K562 (cell line): ENCODE data around the gene FREM3. TPM values are rescaled to one million over a fixed set of nuclear protein-coding genes. Genes with fewer than 3 reads are reported as not detected.

Experiments used
- ATAC-seq: fragments of 200-7000 bp; cut with Tn5 transposase; 3 replicates; pipeline ENCODE4 v1.9.1; 2020; ENCODE audit warnings: moderate library complexity
- BruUV-seq: library from RNA; stranded (reverse); fragments of 400-500 nt; replicated peaks from 2 replicates; lab custom pipeline; 2021; lab: Mats Ljungman, UMichigan
- CTCF ChIA-PET: fragments of 300-600 bp; formaldehyde crosslinking; extraction: SDS; loops from one replicate; lab custom pipeline; 2021; ENCODE audit warnings: low intra/inter-chr PET ratio; lab: Yijun Ruan, JAX
- POLR2A ChIA-PET: fragments of 300-600, 350-650 bp; sonication (Branson Sonifier 250); formaldehyde crosslinking; extraction: SDS; loops from one replicate; lab custom pipeline; 2021; ENCODE audit warnings: antibody characterized with exemption, inconsistent platforms; lab: Yijun Ruan, JAX
- DNase-seq, 4 experiments: peaks; one replicate each; pipeline versions ENCODE4 v3.0.0 to v3.0.0-alpha.2; 2011 to 2018; ENCODE audit warnings: low spot score in 3 of 4, mixed read lengths in 3 of 4; ENCODE audit errors: extremely low read depth in 1 of 4
- FAIRE-seq: peaks from 2 replicates; lab custom pipeline; 2011; peaks lifted over from hg19 to GRCh38; lab: Jason Lieb, UNC
- H2AFZ ChIP-seq: 2 replicates; pipeline ENCODE4 v1.6.0; 2011; ENCODE audit warnings: low read depth, low read length, control low read depth, inconsistent platforms
- H3K27ac ChIP-seq: fragments of 200-600 bp; 3 replicates; pipeline ENCODE4 v1.8.0; 2011; ENCODE audit warnings: low read depth, mild to moderate bottlenecking, control low read depth, inconsistent platforms, low read length, moderate library complexity, mixed read lengths; ENCODE audit errors: extremely low read depth
- H3K27me3 ChIP-seq, 2 experiments: fragments of 300-600 bp in 1 of 2; 2 replicates in 1 of 2; 3 replicates in 1 of 2; pipeline versions ENCODE4 v1.6.0 to v1.8.0; 2011; ENCODE audit warnings: inconsistent platforms in 2 of 2, low read length in 2 of 2, mild to moderate bottlenecking in 1 of 2, mixed read lengths in 1 of 2, moderate library complexity in 1 of 2; ENCODE audit not compliant: control insufficient read depth in 2 of 2, insufficient read depth in 2 of 2
- H3K36me3 ChIP-seq: fragments of 300-600 bp; 3 replicates; pipeline ENCODE4 v1.8.0; 2011; ENCODE audit warnings: mild to moderate bottlenecking, low read length, inconsistent platforms; ENCODE audit not compliant: control insufficient read depth, insufficient read depth
- H3K4me1 ChIP-seq, 2 experiments: fragments of 200-600 bp in 1 of 2; replicated peaks in 1 of 2; 2 replicates in 1 of 2; 3 replicates in 1 of 2; pipeline versions ENCODE4 v1.5.1 to v1.8.0; 2011; ENCODE audit warnings: inconsistent platforms in 2 of 2, low read length in 2 of 2, mild to moderate bottlenecking in 1 of 2, mixed read lengths in 1 of 2, moderate library complexity in 1 of 2; ENCODE audit not compliant: control insufficient read depth in 2 of 2, insufficient read depth in 2 of 2
- H3K4me2 ChIP-seq: 2 replicates; pipeline ENCODE4 v1.6.1; 2011; ENCODE audit warnings: low read length, control low read depth, inconsistent platforms, mixed read lengths; ENCODE audit not compliant: insufficient read depth
- H3K4me3 ChIP-seq: fragments of 200-600 bp; sonication (generic), shearing (Covaris generic); 2 replicates; pipeline ENCODE4 v1.5.1; 2016; ENCODE audit warnings: control low read depth, inconsistent platforms
- H3K79me2 ChIP-seq: fragments of 200-600 bp; 3 replicates; pipeline ENCODE4 v1.8.0; 2011; ENCODE audit warnings: low read length, inconsistent platforms; ENCODE audit not compliant: control insufficient read depth, insufficient read depth
- H3K9ac ChIP-seq, 2 experiments: 2 replicates each; pipeline versions ENCODE4 v1.6.0 to v1.6.1; 2011; ENCODE audit warnings: low read depth in 2 of 2, low read length in 2 of 2, control low read depth in 1 of 2, inconsistent platforms in 1 of 2, mild to moderate bottlenecking in 1 of 2, mixed read lengths in 1 of 2; ENCODE audit not compliant: insufficient read depth in 1 of 2
- H3K9me1 ChIP-seq: one replicate; pipeline ENCODE4 v1.6.0; 2011; ENCODE audit warnings: inconsistent platforms, mild to moderate bottlenecking, low read length, moderate library complexity; ENCODE audit not compliant: control insufficient read depth, insufficient read depth
- H3K9me3 ChIP-seq: replicated peaks from 2 replicates; pipeline ENCODE4 v1.5.1; 2011; ENCODE audit warnings: low read depth, low read length, inconsistent platforms; ENCODE audit not compliant: control insufficient read depth, insufficient read depth
- H4K20me1 ChIP-seq: replicated peaks from 2 replicates; pipeline ENCODE4 v1.6.1; 2011; ENCODE audit warnings: low read length, inconsistent platforms, mixed read lengths; ENCODE audit not compliant: control insufficient read depth, insufficient read depth
- CUX1 ChIP-seq: fragments of 200-800 bp; sonication (Bioruptor generic); IDR thresholded peaks from 2 replicates; pipeline ENCODE4 v1.6.1; 2016; ENCODE audit warnings: missing genetic modification characterization, missing compliant biosample characterization
- NFIC ChIP-seq: fragments of 450-650 bp; IDR thresholded peaks from 2 replicates; pipeline ENCODE4 v1.6.1; 2017; ENCODE audit warnings: mild to moderate bottlenecking, inconsistent platforms
- SIN3B ChIP-seq: fragments of 450-650 bp; IDR thresholded peaks from 2 replicates; pipeline ENCODE4 v1.6.1; 2017; ENCODE audit warnings: low read depth, mild to moderate bottlenecking, moderate library complexity
- ZBTB26 ChIP-seq: fragments of 450-650 bp; formaldehyde crosslinking; IDR thresholded peaks from 2 replicates; pipeline ENCODE4 v1.4.0; 2022; ENCODE audit warnings: missing genetic modification characterization
- in situ Hi-C: fragments of 300-500 bp; cut with MboI; formaldehyde crosslinking; loops from 4 replicates; pipeline ENCODE4 v1.15.0; 2018; ENCODE audit warnings: inconsistent platforms, mixed read lengths
- intact Hi-C: fragments of 100-400 bp; cut with micrococcal nuclease; formaldehyde crosslinking; loops from 2 replicates; pipeline ENCODE4 v1.14.2; 2022
- polyA plus RNA-seq, 8 experiments: library from polyadenylated mRNA; depleted of rRNA in 4 of 8; stranded (reverse) in 5 of 8; unstranded in 3 of 8; fragments of >200 nt; fragmentation: Nextera tagmentation in 2 of 8; fragmentation: Illumina TruSeq in 1 of 8; extraction: Ambion mirVana in 2 of 8; extraction: Trizol in 1 of 8; gene quantifications; 2 replicates each; pipeline versions ENCODE4 v1.2.1 to v1.2.3, GENCODE V29; 2011 to 2014; ENCODE audit warnings: inconsistent platforms in 1 of 8, missing spikeins in 1 of 8
- total RNA-seq, 7 experiments: library from RNA; depleted of rRNA in 6 of 7; stranded (reverse); fragments of >200 nt in 6 of 7; fragmentation: Illumina TruSeq in 2 of 7; extraction: Trizol in 2 of 7; gene quantifications; 2 replicates each; pipeline versions ENCODE4 v1.2.1 to v1.2.3, GENCODE V29; 2011 to 2021; ENCODE audit warnings: low replicate concordance in 1 of 7

FREM3 gene
- total and polyA plus RNA-seq, 9 of the 15 experiments (the other 6 are each of a cell fraction or from before 2014, with no cell fraction given): not detected

- TF ChIP-seq CUX1: no peak
- TF ChIP-seq ZBTB26: no peak
- TF ChIP-seq NFIC: peak; percentile 62
- TF ChIP-seq SIN3B: no peak
- ATAC-seq (no peak), FAIRE-seq (no peak), DNase-seq (peak in 1 of 4 experiments; percentile 10)
- ChIA-PET CTCF (no interaction called here), POLR2A (no interaction called here)
- H3K9ac ChIP-seq: no peak overlapping the region
- H3K9me1 ChIP-seq: no peaks in the 10 kb centered on the region
- H3K27me3 ChIP-seq: peaks cover 3 to 11% of the 10 kb centered on the region in 2 experiments; a peak in 3 of 5 replicates
- no peaks in the 10 kb centered on the region for H4K20me1 ChIP-seq
- H3K36me3 ChIP-seq: no peaks in the 10 kb centered on the region
- H3K4me2 ChIP-seq: no peak overlapping the region
- no peak overlapping the region for H2AFZ ChIP-seq
- no peaks in the 10 kb centered on the region; the same call in 1 of the 2 replicates for H3K9me3 ChIP-seq
- no TSS peak for BruUV-seq
- intact Hi-C loops (loop anchor here (10.0 kb wide), 1 partner anchor 1451 kb away; no protein-coding TSS in a partner anchor), in situ Hi-C loops (no loop called here)
- H3K79me2 ChIP-seq: no peaks in the 10 kb centered on the region
- no peak overlapping the region for H3K27ac ChIP-seq
- H3K4me1 ChIP-seq: no peaks in the 10 kb centered on the region
- H3K4me3 ChIP-seq: no peak overlapping the region
Observed at GRCh38 chr4:143575331-143575730, 125.1 kb downstream of the FREM3 start.
